Pancreas (tissue), 10 donors: ENCODE measurements around the gene FKBP10. TPM values are rescaled to one million over a fixed set of nuclear protein-coding genes. Genes with fewer than 3 reads are reported as not detected.

Source experiments
- ATAC-seq, 4 donors: fragments of 200-7000 bp; cut with Tn5 transposase; one replicate each; pipeline versions ENCODE4 v1.8.0 to v1.9.1; 2020; ENCODE audit warnings: mild to moderate bottlenecking in 4 of 4, moderate library complexity in 4 of 4
- DNase-seq, 6 donors: peaks; one replicate each; pipeline ENCODE4 v3.0.0-alpha.2; 2020
- FAIRE-seq: peaks from 2 replicates; lab custom pipeline; 2012; peaks lifted over from hg19 to GRCh38; lab: Jason Lieb, UNC
- H3K27ac ChIP-seq, 4 donors: fragments of 200-600 bp; sonication (generic); 1 replicate in 3 of 4; 2 replicates in 1 of 4; pipeline versions ENCODE4 v1.5.0 to v1.8.0; 2020
- H3K27me3 ChIP-seq, 4 donors: fragments of 200-600 bp; one replicate each; pipeline ENCODE4 v1.8.0; 2021
- H3K36me3 ChIP-seq, 3 donors: fragments of 200-600 bp; sonication (generic) in 1 of 3; one replicate each; pipeline versions ENCODE4 v1.5.0 to v1.8.0; 2020 to 2021
- H3K4me1 ChIP-seq, 3 donors: fragments of 200-600 bp; one replicate each; pipeline ENCODE4 v1.8.0; 2021
- H3K4me3 ChIP-seq, 4 donors: fragments of 200-600 bp; sonication (generic) in 2 of 4; one replicate each; pipeline versions ENCODE4 v1.5.0 to v1.8.0; 2020 to 2021
- H3K9me3 ChIP-seq, 4 donors: fragments of 200-600 bp; one replicate each; pipeline ENCODE4 v1.8.0; 2021
- CTCF ChIP-seq, 4 donors: fragments of 200-600 bp; sonication (generic) in 3 of 4; IDR thresholded peaks; one replicate each; pipeline versions ENCODE4 v1.5.0 to v1.8.0; 2021; ENCODE audit warnings: antibody characterized with exemption in 4 of 4
- WGBS, 2 donors: extraction: QIAGEN DNeasy Blood & Tissue Kit; methylation state at CpG; one replicate each; pipeline ENCODE4 v1.1.7; 2013; 5-methylcytosine and 5-hydroxymethylcytosine counted together
- intact Hi-C, 3 donors: fragments of 100-400 bp; cut with DNase I; formaldehyde crosslinking; loops; one replicate each; pipeline versions ENCODE4 v1.11.1 to v1.14.2; 2022
- polyA plus RNA-seq, 2 donors: library from polyadenylated mRNA; stranded (reverse); fragments of 200-250 nt; gene quantifications; one replicate each; pipeline ENCODE4 v1.2.3, GENCODE V29; 2013
- total RNA-seq, 6 donors: library from RNA; stranded (reverse); fragmentation: NEBNext Ultra II Directional in 4 of 6; extraction: Animal tissue kit (Norgen Biotek cat#: 25700) in 4 of 6; gene quantifications; one replicate each; pipeline versions ENCODE4 v1.2.1 to v1.2.4, GENCODE V29; 2021 to 2023
- donor health status: healthy with polysubstance abuse.
- donor health status: DM: no; HTN: no; CAD: no; lungs with moderate emphysema.
- donor health status: DM: no; HTN: no; CAD: no.
- donor health status: control.
- donor health status: control.
- donor health status: Bipolar disorder and iron deficiency.
- donor health status: DM: yes; HTN: yes; CAD: no.
- donor health status: DM: no; HTN: no; CAD: no.
- donor health status: DM: no; HTN: no; CAD: no.
- donor health status: DM: yes; HTN: yes; CAD: no.

The FKBP10 gene
- total and polyA plus RNA-seq, 8 donors = 4.5 to 35.3 (median 11.7) TPM

GRCh38 chr17:41813699-41814124 lies 908 bp downstream of the FKBP10 start:
- Histone ChIP-seq H3K36me3 (no peaks in the 10 kb centered on the region), H3K27ac (no peak overlapping the region), H3K4me1 (peaks cover 5 to 14% (median 7%) of the 10 kb centered on the region in 3 donors), H3K4me3 (peak overlapping the region in 1 of 4 donors; percentile 67), H3K9me3 (no peaks in the 10 kb centered on the region), H3K27me3 (no peaks in the 10 kb centered on the region)
- 89 to 95% methylated on average over 9 of the region's 9 CpGs for WGBS, 2 donors
- ATAC-seq = no peak
- no peak for TF ChIP-seq CTCF (IDR thresholded peaks at IDR 0.05)
- no peak for DNase-seq
- intact Hi-C loops = loop anchor here in 1 of 3 donors (10.0 kb wide), 1 partner anchor 51 kb away; the partner anchor contains the start of gene KLHL11
- FAIRE-seq = no peak

- no peak for ATAC-seq
- DNase-seq = no peak
- H3K36me3 ChIP-seq = no peaks in the 10 kb centered on the region
- intact Hi-C loops = loop anchor here in 1 of 3 donors (10.0 kb wide), 1 partner anchor 51 kb away; the partner anchor contains the start of gene KLHL11
- peaks cover 5 to 14% (median 7%) of the 10 kb centered on the region in 3 donors for H3K4me1 ChIP-seq
- H3K9me3 ChIP-seq = no peaks in the 10 kb centered on the region
- FAIRE-seq = no peak
- 7 to 20% methylated on average over 1 of the region's 1 CpG for WGBS, 2 donors
- no peaks in the 10 kb centered on the region for H3K27me3 ChIP-seq
- no peak for TF ChIP-seq CTCF (IDR thresholded peaks at IDR 0.05)
- H3K27ac ChIP-seq = no peak overlapping the region
- H3K4me3 ChIP-seq = no peak overlapping the region
These were observed 1.4 kb downstream of the FKBP10 start for GRCh38 chr17:41814195-41814594.

GRCh38 chr17:41816637-41817320 lies 4.0 kb downstream of the FKBP10 start:
- FAIRE-seq (no peak), ATAC-seq (no peak), DNase-seq (no peak)
- Histone ChIP-seq H3K27me3 (no peaks in the 10 kb centered on the region), H3K9me3 (no peaks in the 10 kb centered on the region), H3K27ac (no peak overlapping the region), H3K4me1 (no peaks in the 10 kb centered on the region), H3K36me3 (no peaks in the 10 kb centered on the region), H3K4me3 (no peak overlapping the region)
- WGBS, 2 donors = 91 to 93% methylated on average over 23 of the region's 23 CpGs
- intact Hi-C loops = loop anchor here in 1 of 3 donors (10.0 kb wide), 1 partner anchor 48 kb away; the partner anchor contains the start of gene KLHL11
- TF ChIP-seq CTCF (IDR thresholded peaks at IDR 0.05) = no peak

- ATAC-seq (no peak), FAIRE-seq (no peak), DNase-seq (no peak)
- H3K27me3 ChIP-seq = no peaks in the 10 kb centered on the region
- H3K9me3 ChIP-seq = no peaks in the 10 kb centered on the region
- H3K4me3 ChIP-seq = no peak overlapping the region
- H3K36me3 ChIP-seq = no peaks in the 10 kb centered on the region
- no peak for TF ChIP-seq CTCF (IDR thresholded peaks at IDR 0.05)
- H3K27ac ChIP-seq = no peak overlapping the region
- intact Hi-C loops = loop anchor here in 1 of 3 donors (10.0 kb wide), 1 partner anchor 47 kb away; the partner anchor contains the start of gene KLHL11
- whole genome bisulfite sequencing, 2 donors = 92 to 94% methylated on average over 20 of the region's 20 CpGs
- H3K4me1 ChIP-seq = no peaks in the 10 kb centered on the region
These were observed 5.2 kb downstream of the FKBP10 start for GRCh38 chr17:41818024-41818423.

- Histone ChIP-seq H3K9me3 (no peaks in the 10 kb centered on the region), H3K27ac (no peak overlapping the region), H3K36me3 (peaks cover 0 to 20% (median 0%) of the 10 kb centered on the region in 3 donors), H3K27me3 (no peaks in the 10 kb centered on the region), H3K4me1 (no peaks in the 10 kb centered on the region), H3K4me3 (no peak overlapping the region)
- FAIRE-seq (no peak), DNase-seq (no peak), ATAC-seq (no peak)
- 76 to 78% methylated on average over 14 of the region's 14 CpGs for WGBS, 2 donors
- intact Hi-C loops = no loop called here
- no peak for TF ChIP-seq CTCF (IDR thresholded peaks at IDR 0.05)
These were observed 9.0 kb downstream of the FKBP10 start for GRCh38 chr17:41821776-41822175.
